Immature natural killer cell (primary cell): Measurements from ENCODE around the gene NKD1. TPM values are rescaled to one million over a fixed set of nuclear protein-coding genes. Genes with fewer than 3 reads are reported as not detected.
"Not testable (repeated sequence)": the region's sequence is repeated elsewhere in the genome, so short reads cannot be mapped to it uniquely, and the experiment has no call there.

Experiments
- DNase-seq, 3 donors: peaks; one replicate each; pipeline ENCODE4 v3.0.0; 2022; ENCODE audit warnings: mixed read lengths in 1 of 3
- H3K27ac Mint-ChIP-seq, 6 donors: one replicate each; pipeline ENCODE4 v1.8.0; 2020; ENCODE audit warnings: mixed read lengths in 6 of 6, mild to moderate bottlenecking in 5 of 6, inconsistent platforms in 4 of 6, moderate library complexity in 3 of 6
- H3K27me3 Mint-ChIP-seq, 3 donors: one replicate each; pipeline ENCODE4 v1.8.0; 2020 to 2021; ENCODE audit warnings: low read depth in 3 of 3, mild to moderate bottlenecking in 3 of 3, mixed read lengths in 3 of 3, moderate library complexity in 3 of 3, inconsistent platforms in 1 of 3
- H3K36me3 Mint-ChIP-seq, 3 donors: one replicate each; pipeline ENCODE4 v1.8.0; 2020; ENCODE audit warnings: mixed read lengths in 3 of 3, inconsistent platforms in 2 of 3, mild to moderate bottlenecking in 2 of 3
- H3K4me1 Mint-ChIP-seq, 2 donors: one replicate each; pipeline ENCODE4 v1.8.0; 2020; ENCODE audit warnings: inconsistent platforms in 2 of 2, mild to moderate bottlenecking in 2 of 2, mixed read lengths in 2 of 2, moderate library complexity in 1 of 2
- H3K4me3 Mint-ChIP-seq, 5 donors: one replicate each; pipeline ENCODE4 v1.8.0; 2020; ENCODE audit warnings: mild to moderate bottlenecking in 5 of 5, mixed read lengths in 5 of 5, inconsistent platforms in 3 of 5, moderate library complexity in 3 of 5
- H3K9me3 Mint-ChIP-seq, 6 donors: one replicate each; pipeline ENCODE4 v1.8.0; 2020; ENCODE audit warnings: mild to moderate bottlenecking in 6 of 6, mixed read lengths in 6 of 6, inconsistent platforms in 4 of 6, moderate library complexity in 3 of 6
- polyA plus RNA-seq, 3 donors: library from polyadenylated mRNA; unstranded; fragments of 300-500 nt; fragmentation: Illumina TruSeq; gene quantifications; one replicate each; pipeline ENCODE4 v1.2.3, GENCODE V29; 2021

The NKD1 gene
- polyA plus RNA-seq, 3 donors from 2014 or later: not detected

DNA sequence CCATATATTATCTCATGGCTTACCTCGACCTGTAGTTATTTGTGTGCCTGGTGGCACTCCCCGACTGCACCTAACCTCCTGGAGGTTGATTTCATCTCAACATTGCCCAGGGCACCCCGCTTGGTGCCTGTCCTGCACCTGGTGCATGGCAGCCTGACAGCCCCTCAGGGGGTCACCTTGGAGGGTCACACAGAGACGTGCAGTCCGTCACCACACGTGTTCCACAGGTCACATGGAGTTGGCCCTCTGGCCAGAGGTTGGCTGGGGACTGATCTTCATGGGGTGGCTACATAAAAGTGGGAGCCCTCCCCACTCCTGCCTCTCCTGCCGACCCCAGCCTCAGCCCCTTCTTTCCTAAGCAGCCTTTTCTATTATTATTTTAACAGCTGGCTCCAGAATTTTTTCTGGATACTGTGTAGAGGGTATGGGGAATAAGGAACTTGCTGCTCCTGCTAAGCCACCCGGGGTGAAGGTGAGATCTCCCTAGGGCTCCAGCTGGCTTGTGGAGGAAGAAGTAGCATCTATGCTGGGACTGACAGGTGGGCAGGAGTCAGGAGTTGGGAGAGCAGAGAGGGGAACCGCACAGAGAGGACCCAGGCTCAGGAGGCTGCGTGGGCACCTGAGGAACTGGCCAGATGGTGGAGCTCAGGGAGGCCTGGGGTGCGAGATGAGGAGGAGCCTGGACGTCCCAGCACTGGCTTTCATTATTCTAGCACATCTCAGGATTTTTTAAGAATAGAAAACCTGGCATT lies 12.5 kb upstream of the NKD1 start:
- peaks cover 0 to 2% (median 0%) of the 10 kb centered on the region in 6 donors for H3K9me3 Mint-ChIP-seq
- H3K4me3 Mint-ChIP-seq: no peak overlapping the region
- no peaks in the 10 kb centered on the region for H3K4me1 Mint-ChIP-seq
- peaks cover 0 to 5% (median 0%) of the 10 kb centered on the region in 3 donors for H3K27me3 Mint-ChIP-seq
- H3K27ac Mint-ChIP-seq: no peak overlapping the region
- no peak for DNase-seq
- no peaks in the 10 kb centered on the region for H3K36me3 Mint-ChIP-seq

DNA sequence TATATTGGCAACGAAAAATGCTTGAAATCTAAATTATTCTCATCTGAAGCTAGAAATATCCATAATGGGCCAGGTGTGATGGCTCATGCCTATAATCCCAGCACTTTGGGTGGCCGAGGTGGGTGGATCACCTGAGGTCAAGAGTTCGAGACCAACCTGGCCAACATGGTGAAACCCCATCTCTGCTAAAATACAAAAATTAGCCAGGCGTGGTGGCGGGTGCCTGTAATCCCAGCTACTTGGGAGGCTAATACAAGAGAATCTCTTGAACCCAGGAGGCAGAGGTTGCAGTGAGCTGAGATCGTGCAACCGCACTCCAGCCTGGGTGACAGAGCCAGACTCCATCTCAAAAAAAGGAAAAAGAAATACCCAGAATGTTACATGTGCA lies 11.9 kb upstream of the NKD1 start:
- H3K36me3 Mint-ChIP-seq, H3K4me3 Mint-ChIP-seq, H3K9me3 Mint-ChIP-seq, H3K27ac Mint-ChIP-seq, H3K27me3 Mint-ChIP-seq, DNase-seq, H3K4me1 Mint-ChIP-seq: not testable (repeated sequence)

DNA sequence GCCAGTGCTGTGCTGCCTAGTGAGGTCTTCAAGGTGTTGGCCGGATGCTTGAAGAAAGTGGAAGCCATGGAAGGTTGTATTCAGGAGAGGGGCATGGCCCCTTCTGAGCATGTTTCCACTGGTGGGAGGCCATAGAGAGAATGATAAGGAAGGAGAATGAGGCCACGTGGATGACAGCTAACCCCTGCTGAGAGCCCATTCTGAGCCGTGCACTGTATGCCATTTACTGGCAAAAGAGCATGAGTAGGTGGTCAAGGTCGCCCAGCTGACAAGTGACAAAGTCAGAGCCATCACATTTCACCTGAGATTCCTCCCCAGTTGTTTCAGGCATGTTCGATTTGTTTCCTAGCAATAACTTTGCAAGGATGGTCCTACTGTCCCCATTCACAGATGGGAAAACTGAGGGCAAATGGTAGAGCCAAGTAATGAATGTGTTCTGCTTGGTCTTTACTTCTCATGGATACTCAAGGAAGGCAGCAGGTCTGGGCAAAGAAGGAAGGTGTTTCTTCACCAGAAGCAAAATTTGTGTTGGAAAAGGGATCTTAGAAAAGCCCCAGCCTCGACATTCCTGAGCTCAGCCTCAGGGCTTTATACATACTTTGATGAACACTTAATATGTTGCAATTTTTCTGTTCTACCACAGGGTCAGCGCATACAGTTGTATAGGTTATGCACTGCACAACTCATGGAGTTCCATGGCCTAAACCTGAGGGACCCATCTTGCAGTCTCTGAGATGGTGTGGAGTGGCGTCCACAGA lies 10.5 kb upstream of the NKD1 start:
- Mint-ChIP-seq H3K27ac (no peak overlapping the region), H3K9me3 (no peaks in the 10 kb centered on the region), H3K27me3 (peaks cover 2 to 3% (median 2%) of the 10 kb centered on the region in 3 donors), H3K36me3 (no peaks in the 10 kb centered on the region), H3K4me3 (no peak overlapping the region), H3K4me1 (no peaks in the 10 kb centered on the region)
- no peak for DNase-seq

DNA sequence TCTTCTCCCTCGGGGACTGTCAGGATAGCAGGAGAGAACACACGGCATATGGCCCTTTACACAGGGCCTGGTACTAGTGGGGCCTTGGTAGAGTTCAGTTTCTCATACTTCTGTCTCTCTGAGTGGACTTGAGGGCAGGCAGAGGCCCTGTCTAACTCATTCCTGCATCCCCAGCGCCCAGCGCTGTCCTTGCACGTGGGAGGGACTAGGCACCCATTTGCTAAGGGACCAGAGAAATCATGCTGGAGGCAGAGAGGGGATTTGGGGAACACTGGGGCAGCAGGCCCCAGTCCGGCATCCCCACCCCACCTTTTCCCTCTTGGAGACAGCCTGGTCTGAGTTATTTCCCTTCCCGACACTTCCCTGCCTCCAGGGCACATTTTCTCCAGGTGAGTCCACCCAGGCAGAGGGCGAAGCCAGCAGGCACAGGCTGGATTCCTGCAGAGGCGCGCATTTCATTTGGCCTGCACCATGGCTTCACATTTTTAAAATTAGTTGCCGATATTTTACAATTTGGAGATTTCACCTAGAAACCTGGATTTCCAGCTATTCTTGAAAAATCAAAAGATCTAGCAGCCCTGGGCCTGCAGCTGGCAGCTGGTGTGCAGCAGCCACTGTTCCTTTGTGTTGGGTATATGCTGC lies 9.7 kb upstream of the NKD1 start:
- no peaks in the 10 kb centered on the region for H3K36me3 Mint-ChIP-seq
- no peaks in the 10 kb centered on the region for H3K9me3 Mint-ChIP-seq
- H3K27me3 Mint-ChIP-seq: peaks cover 2 to 7% (median 2%) of the 10 kb centered on the region in 3 donors
- H3K27ac Mint-ChIP-seq: no peak overlapping the region
- no peaks in the 10 kb centered on the region for H3K4me1 Mint-ChIP-seq
- no peak for DNase-seq
- H3K4me3 Mint-ChIP-seq: no peak overlapping the region

DNA sequence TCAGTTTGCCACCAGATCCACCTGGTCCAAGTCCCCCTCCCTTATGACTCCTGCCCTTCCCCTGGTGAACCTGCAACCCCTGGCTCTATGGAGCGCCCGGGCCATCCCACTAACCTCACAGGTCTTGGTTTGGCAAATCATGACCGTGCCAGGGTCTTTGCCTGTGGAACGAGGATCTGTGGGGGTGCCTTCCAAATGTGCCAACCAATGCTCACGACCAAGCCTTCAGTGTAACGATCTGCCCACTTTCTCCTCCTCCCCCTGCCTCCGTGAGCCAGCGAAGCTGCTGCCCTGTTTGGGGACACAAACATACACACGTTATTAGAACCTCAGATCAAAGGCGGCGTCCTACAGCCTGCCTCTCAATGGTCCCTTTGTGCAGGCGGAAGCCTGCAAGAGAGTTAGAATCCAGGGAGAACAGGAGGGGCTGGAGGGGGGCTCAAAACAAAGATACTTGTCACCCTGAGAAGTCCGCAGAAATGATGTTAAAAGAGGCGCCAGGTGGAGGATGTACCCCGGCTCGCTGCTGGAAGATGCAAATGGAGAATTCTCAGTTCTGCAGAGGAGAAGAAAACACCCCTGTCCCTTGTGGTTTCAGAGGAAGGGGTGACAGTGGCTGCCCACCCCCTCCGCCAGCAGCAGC lies 9.0 kb upstream of the NKD1 start:
- Mint-ChIP-seq H3K9me3 (no peaks in the 10 kb centered on the region), H3K4me3 (no peak overlapping the region), H3K27ac (no peak overlapping the region), H3K4me1 (no peaks in the 10 kb centered on the region), H3K27me3 (peaks cover 2 to 8% (median 4%) of the 10 kb centered on the region in 3 donors), H3K36me3 (no peaks in the 10 kb centered on the region)
- DNase-seq: no peak

DNA sequence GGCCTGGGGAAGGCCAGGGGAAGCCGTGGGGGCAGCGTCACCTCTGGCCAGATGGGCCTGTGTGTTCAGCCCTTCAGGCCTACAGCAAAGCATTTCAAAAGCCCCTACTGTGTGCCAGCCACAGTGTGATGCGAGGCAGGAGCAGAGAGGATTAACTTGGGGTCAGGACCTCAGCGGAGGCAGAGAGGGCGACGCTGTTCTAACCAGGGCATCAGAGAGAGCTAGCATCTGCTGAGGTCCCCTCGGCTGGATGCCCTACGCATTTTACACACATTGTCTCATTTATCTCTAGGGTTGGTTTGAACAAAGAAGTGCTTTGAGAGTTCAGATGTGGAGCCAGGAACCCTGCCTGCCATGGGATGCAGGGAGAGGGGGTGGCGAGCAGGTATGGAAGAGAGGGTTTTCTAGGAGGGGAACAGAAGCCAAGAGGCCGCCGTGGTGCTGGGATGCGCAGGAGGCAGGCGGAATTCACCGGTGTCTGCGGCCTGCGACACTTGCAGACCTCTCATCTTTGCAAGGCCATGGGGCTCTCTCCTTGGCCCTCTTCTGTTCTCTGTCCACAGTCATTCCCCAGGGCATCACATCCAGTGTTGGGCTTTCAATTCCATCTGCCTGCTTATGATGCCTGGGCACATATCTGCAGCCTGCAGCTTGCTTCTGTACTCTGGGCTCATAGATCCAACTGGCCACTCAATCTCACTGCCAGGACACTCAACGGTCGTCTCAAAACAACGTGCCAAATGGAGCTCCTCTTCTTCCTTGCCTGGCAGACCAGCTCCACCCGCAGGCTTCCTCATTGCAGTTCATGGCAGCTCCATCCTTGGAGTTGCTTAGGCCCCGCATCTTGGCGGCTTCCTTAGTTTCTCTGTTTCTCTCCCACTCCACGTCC lies 8.1 kb upstream of the NKD1 start:
- H3K4me3 Mint-ChIP-seq: no peak overlapping the region
- no peaks in the 10 kb centered on the region for H3K4me1 Mint-ChIP-seq
- H3K9me3 Mint-ChIP-seq: no peaks in the 10 kb centered on the region
- H3K36me3 Mint-ChIP-seq: no peaks in the 10 kb centered on the region
- peaks cover 2 to 13% (median 7%) of the 10 kb centered on the region in 3 donors for H3K27me3 Mint-ChIP-seq
- no peak overlapping the region for H3K27ac Mint-ChIP-seq
- no peak for DNase-seq

DNA sequence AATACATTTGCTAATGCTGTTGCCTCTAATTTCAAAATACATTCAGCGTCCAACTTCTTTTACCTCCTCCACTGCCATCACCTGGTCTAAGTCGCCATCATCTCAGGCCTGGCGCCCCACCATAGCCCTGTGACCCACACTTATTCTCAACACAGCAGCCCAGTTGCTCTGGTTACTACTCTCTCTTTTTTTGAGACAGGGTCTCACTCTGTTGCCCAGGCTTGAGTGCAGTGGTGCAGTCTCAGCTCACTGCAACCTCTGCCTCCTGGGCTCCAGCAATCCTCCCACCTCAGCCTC lies 7.5 kb upstream of the NKD1 start:
- Mint-ChIP-seq H3K36me3 (no peaks in the 10 kb centered on the region), H3K4me1 (no peaks in the 10 kb centered on the region), H3K9me3 (no peaks in the 10 kb centered on the region), H3K4me3 (no peak overlapping the region), H3K27ac (no peak overlapping the region), H3K27me3 (peaks cover 2 to 13% (median 7%) of the 10 kb centered on the region in 3 donors)
- DNase-seq: no peak

DNA sequence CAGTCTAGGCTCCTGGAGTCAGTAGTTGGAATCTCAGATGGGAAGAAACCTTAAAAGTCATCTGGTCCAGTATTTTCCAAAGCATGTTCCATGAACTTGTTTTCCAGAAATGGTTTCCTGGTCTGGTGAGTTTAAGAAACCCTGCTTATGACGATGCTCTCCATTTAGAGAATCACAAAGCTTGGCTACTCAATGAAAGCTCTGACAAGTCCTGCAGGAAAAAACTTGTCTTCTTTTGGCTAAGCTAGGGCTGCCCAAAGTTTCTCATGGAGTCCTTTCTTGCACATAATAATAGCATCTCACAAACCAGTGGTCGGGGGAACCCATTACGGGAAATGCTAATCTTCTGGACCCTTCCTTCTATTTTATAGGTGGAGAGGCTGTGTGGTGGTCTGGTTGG lies 5.5 kb upstream of the NKD1 start:
- peaks cover 8 to 20% (median 18%) of the 10 kb centered on the region in 3 donors for H3K27me3 Mint-ChIP-seq

DNA sequence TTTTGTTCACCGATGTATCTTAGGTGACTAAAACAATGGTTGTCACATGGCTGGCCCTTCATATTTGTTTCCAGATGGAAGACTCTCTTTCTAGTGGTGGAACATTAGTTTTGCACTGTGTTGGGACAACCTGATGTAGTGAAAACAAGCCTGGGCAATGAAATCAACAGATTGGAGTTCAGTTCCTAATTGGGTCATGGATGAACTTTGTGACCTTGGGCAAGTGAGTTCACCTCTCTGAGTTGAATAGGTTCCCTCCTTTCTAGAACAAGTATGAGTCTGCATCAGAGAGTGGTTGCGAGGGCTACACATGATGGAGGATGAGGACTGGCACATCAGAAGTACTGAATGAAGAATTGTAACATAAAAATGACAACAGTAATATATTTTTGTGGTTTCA lies 2.1 kb upstream of the NKD1 start:
- peaks cover 6 to 10% of the 10 kb centered on the region in 2 donors for H3K4me1 Mint-ChIP-seq
- peaks cover 12 to 21% (median 18%) of the 10 kb centered on the region in 3 donors for H3K27me3 Mint-ChIP-seq
- H3K27ac Mint-ChIP-seq: peak overlapping the region in 3 of 6 donors; percentile 2 to 62 (median 22)
- H3K9me3 Mint-ChIP-seq: no peaks in the 10 kb centered on the region
- H3K4me3 Mint-ChIP-seq: peak overlapping the region in 1 of 5 donors; percentile 25
- H3K36me3 Mint-ChIP-seq: no peaks in the 10 kb centered on the region
- no peak for DNase-seq

More for the DNA sequence above, 5.5 kb upstream of the NKD1 start:
- Mint-ChIP-seq H3K4me1 (peaks cover 4 to 6% of the 10 kb centered on the region in 2 donors), H3K27ac (no peak overlapping the region), H3K4me3 (no peak overlapping the region), H3K9me3 (no peaks in the 10 kb centered on the region), H3K36me3 (no peaks in the 10 kb centered on the region)
- DNase-seq: no peak

DNA sequence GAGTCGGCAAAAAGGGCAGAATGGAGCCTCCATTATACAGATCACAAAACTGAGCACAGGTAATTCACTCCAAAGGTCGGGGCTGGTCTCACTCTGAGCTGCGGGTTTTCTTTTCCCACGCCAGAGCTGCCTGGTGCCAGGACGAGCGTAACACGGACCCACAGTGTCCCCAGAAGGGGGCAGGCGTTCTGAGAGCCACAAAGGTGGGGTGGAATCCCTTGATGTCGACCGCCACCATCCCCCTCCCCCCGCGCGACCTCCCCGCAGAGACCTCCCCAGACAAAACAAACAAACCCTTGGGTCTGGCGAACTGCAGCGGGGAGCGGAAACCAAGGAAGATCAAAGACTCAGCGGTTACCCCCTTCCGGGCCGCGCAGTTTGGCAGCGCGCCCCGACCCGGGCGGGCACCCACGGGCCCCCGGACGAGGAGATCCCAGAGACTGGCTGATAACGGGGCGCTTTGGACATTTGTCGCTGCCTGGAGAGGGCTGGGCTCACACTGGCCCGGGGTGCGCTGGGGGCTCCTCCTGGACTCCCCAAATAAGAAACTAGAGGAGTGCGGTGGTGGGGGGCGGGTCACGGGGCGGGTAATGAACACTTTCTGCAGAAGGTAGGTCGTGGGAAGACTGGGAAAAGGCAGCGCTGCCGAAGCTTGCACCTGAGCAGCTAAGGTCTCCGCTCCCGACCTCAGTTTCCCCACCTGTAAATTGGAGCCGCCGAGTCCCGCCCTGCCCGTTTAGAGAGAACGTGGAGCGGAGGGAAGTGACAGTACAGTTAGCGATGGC lies 664 bp upstream of the NKD1 start:
- no peaks in the 10 kb centered on the region for H3K9me3 Mint-ChIP-seq
- H3K4me3 Mint-ChIP-seq: peak overlapping the region; percentile 83 to 90 (median 89)
- peaks cover 6 to 10% of the 10 kb centered on the region in 2 donors for H3K4me1 Mint-ChIP-seq
- peaks cover 0 to 1% (median 0%) of the 10 kb centered on the region in 3 donors for H3K36me3 Mint-ChIP-seq
- H3K27ac Mint-ChIP-seq: peak overlapping the region; percentile 48 to 94 (median 88)
- peak; percentile 87 to 88 (median 88) for DNase-seq
- H3K27me3 Mint-ChIP-seq: peaks cover 11 to 21% (median 20%) of the 10 kb centered on the region in 3 donors

DNA sequence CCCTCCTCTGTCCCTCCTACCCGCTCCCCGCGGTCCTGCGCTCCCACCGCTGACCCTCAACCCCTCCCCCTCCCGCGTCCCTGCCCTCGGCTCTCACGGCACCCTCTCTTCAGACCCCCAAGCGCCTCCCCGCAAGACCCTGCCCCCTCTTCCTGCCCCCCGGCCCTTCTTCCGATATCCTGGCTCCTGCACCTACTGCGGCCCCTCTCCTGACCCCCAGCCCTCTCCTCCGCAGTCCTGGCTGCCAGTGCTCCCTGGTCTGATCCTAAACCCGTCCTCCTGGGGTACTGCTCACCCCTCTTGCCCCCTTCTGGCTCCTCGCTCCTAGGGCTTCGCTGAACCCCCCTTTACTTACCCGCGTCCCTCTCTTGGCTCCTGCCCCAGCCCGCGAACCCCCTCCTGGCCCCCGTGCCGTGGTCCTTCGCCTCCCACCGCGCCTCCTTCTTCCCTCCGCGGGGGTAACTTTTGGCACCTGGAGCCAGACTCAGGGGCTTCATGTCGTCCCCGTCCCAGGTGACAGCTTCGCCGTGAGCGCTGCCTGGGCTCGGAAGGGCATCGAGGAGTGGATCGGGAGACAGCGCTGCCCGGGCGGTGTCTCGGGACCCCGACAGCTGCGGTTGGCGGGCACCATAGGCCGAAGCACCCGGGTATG lies 839 bp downstream of the NKD1 start:
- no peak overlapping the region for H3K27ac Mint-ChIP-seq
- DNase-seq: no peak
- H3K4me1 Mint-ChIP-seq: peaks cover 6 to 10% of the 10 kb centered on the region in 2 donors
- peak overlapping the region in 4 of 5 donors; percentile 42 to 70 (median 63) for H3K4me3 Mint-ChIP-seq
- peaks cover 0 to 3% (median 0%) of the 10 kb centered on the region in 3 donors for H3K36me3 Mint-ChIP-seq
- no peaks in the 10 kb centered on the region for H3K9me3 Mint-ChIP-seq
- H3K27me3 Mint-ChIP-seq: peaks cover 11 to 20% (median 17%) of the 10 kb centered on the region in 3 donors

DNA sequence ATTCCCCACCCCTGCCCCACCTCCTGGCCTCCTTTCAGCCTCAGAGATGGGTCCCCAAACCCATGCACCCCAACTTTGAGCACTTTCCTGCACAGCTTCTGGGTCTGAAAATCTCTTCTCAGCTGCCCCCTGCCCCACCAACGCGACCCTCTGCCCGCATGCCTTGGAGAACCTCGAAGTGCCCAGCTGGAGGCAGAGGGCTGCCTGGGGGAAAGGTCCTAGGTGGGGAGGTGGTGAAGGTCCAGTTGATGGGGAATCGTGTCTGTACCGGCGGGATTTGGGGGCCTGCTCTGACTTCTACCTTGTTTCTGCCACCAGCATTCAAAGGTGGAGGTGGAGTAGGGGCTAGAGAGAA lies 1.3 kb downstream of the NKD1 start:
- H3K27me3 Mint-ChIP-seq: peaks cover 11 to 21% (median 13%) of the 10 kb centered on the region in 3 donors
- DNase-seq: no peak
- H3K36me3 Mint-ChIP-seq: peaks cover 0 to 3% (median 0%) of the 10 kb centered on the region in 3 donors
- H3K4me1 Mint-ChIP-seq: peaks cover 6 to 10% of the 10 kb centered on the region in 2 donors
- H3K4me3 Mint-ChIP-seq: peak overlapping the region in 4 of 5 donors; percentile 54 to 73 (median 68)
- peak overlapping the region in 1 of 6 donors; percentile 10 for H3K27ac Mint-ChIP-seq
- H3K9me3 Mint-ChIP-seq: no peaks in the 10 kb centered on the region
